ENCODE measurements around the gene SAE1.

The SAE1 gene

DNA sequence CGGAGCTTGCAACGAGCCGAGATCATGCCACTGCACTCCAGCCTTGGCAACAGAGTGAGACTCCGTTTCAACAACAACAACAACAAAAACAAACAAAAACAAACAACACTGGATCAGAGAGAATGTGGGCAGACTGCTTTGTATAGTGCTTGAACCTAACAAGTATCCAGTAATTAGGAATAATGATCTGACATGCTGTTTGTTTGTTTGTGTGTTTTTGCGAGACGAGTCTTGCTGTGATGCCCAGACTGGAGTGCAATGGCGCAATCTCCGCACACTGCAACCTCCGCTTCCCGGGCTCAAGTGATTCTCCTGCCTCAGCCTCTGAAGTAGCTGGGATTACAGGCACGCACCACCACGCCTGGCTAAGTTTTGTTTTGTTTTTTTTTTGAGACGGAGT is 14.0 kb downstream of the SAE1 start:
- in situ Hi-C loops (cut with HindIII; ENCODE audit: low pct_unique_long_range_greater_than_20kb, low sequenced_read_pairs), result no loop called here
- TF ChIP-seq JUND (IDR thresholded peaks at IDR 0.05; ENCODE audit: low read depth), result no peak
- no peak for DNase-seq (ENCODE audit: low read depth in 1 of 2, low spot score in 1 of 2)

- DNase-seq (ENCODE audit: low read depth in 1 of 2, low spot score in 1 of 2), result no peak
- in situ Hi-C loops (cut with HindIII; ENCODE audit: low pct_unique_long_range_greater_than_20kb, low sequenced_read_pairs), result no loop called here
- TF ChIP-seq JUND (IDR thresholded peaks at IDR 0.05; ENCODE audit: low read depth), result no peak
Measured at GRCh38 chr19:47145639-47146486, 15.2 kb downstream of the SAE1 start.

DNA sequence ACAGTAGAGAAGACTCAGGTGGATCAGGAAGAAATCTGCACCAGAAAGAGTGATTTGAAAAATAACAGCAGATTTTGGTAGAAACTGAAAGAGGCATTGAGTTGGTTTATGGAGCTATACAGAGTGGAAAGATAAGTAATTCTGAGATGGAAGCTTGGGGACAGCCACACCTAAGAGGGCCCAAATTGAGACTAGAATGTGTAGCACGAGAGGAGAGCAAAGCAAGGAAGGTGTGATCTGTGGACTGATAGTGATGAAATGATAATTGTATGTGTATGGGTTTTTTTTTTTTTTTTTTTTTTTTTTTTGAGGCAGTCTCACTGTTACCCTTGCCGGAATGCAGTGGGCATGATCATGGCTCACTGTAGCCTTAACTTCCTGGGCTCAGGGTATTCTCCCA is 16.3 kb downstream of the SAE1 start:
- no peak for DNase-seq (ENCODE audit: low read depth in 1 of 2, low spot score in 1 of 2)
- TF ChIP-seq JUND (IDR thresholded peaks at IDR 0.05; ENCODE audit: low read depth), result no peak
- in situ Hi-C loops (cut with HindIII; ENCODE audit: low pct_unique_long_range_greater_than_20kb, low sequenced_read_pairs), result no loop called here

GRCh38 chr19:47151627-47152026 is 21.0 kb downstream of the SAE1 start:
- no peak for DNase-seq (ENCODE audit: low read depth in 1 of 2, low spot score in 1 of 2)
- TF ChIP-seq JUND (IDR thresholded peaks at IDR 0.05; ENCODE audit: low read depth), result no peak
- in situ Hi-C loops (cut with HindIII; ENCODE audit: low pct_unique_long_range_greater_than_20kb, low sequenced_read_pairs), result no loop called here

DNA sequence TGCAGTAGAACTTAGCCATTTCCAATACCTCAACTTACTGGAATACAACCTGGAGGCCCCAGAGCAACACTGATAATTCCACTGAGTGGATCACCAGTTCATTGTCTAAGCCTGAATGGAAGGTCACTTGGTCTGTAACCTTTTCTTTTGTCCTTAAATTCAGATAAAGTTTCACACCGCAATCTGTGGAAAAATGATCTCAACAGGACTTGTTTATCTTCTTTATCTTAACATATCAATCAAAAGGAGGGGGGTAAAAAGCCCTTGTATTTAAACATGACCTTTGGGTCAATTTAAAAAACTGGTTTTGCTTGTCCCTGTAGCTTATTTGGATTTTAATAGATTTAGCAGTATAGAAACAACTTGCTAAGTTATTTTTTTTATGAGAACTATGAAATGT is 21.6 kb downstream of the SAE1 start:
- no peak for TF ChIP-seq JUND (IDR thresholded peaks at IDR 0.05; ENCODE audit: low read depth)
- in situ Hi-C loops (cut with HindIII; ENCODE audit: low pct_unique_long_range_greater_than_20kb, low sequenced_read_pairs), result no loop called here
- DNase-seq (ENCODE audit: low read depth in 1 of 2, low spot score in 1 of 2), result no peak

DNA sequence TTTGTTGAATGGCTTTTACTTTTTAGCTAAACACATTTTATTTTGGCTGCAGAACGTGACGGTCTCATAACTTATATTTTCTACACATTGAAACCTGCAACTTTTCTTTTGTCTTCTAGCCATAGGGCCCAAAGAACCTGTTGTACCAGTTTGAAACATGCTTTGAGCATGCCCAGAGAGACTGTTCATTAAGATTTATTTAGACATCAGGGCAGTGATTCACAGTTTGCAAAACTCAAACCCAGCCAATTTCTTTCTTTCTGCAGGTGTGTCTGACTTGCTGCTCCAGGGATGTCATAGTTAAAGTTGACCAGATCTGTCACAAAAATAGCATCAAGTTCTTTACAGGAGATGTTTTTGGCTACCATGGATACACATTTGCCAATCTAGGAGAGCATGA is 22.0 kb downstream of the SAE1 start:
- peak; percentile 16 to 80 for DNase-seq (ENCODE audit: low read depth in 1 of 2, low spot score in 1 of 2)
- TF ChIP-seq JUND (IDR thresholded peaks at IDR 0.05; ENCODE audit: low read depth), result no peak
- in situ Hi-C loops (cut with HindIII; ENCODE audit: low pct_unique_long_range_greater_than_20kb, low sequenced_read_pairs), result no loop called here

- TF ChIP-seq JUND (IDR thresholded peaks at IDR 0.05; ENCODE audit: low read depth), result no peak
Measured at GRCh38 chr19:47153266-47153665, 22.6 kb downstream of the SAE1 start.

DNA sequence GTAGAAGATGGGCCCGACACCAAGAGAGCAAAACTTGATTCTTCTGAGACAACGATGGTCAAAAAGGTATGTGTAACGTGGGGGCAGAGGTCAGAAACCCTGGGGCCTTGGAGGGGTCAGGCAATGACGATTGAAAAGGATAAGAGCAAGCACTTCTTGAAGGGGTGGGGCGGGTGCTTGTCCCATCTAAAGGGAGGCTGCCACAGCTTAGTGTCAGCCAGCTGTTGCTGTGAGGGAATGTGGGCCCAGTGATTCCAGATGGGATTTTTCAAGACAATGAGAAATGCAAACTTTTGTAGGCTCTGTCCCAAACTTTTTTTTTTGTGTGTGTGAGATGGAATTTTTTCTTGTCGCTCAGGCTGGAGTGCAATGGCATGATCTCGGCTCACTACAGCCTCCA is 24.5 kb downstream of the SAE1 start:
- no peak for TF ChIP-seq JUND (IDR thresholded peaks at IDR 0.05; ENCODE audit: low read depth)
- no peak for DNase-seq (ENCODE audit: low read depth in 1 of 2, low spot score in 1 of 2)
- in situ Hi-C loops (cut with HindIII; ENCODE audit: low pct_unique_long_range_greater_than_20kb, low sequenced_read_pairs), result no loop called here

More at GRCh38 chr19:47153266-47153665, 22.6 kb downstream of the SAE1 start:
- in situ Hi-C loops (cut with HindIII; ENCODE audit: low pct_unique_long_range_greater_than_20kb, low sequenced_read_pairs), result no loop called here
- no peak for DNase-seq (ENCODE audit: low read depth in 1 of 2, low spot score in 1 of 2)

- in situ Hi-C loops (cut with HindIII; ENCODE audit: low pct_unique_long_range_greater_than_20kb, low sequenced_read_pairs), result no loop called here
- DNase-seq (ENCODE audit: low read depth in 1 of 2, low spot score in 1 of 2), result no peak
- TF ChIP-seq JUND (IDR thresholded peaks at IDR 0.05; ENCODE audit: low read depth), result no peak
Measured at GRCh38 chr19:47156861-47157430, 26.3 kb downstream of the SAE1 start.

- no peak for TF ChIP-seq JUND (IDR thresholded peaks at IDR 0.05; ENCODE audit: low read depth)
- DNase-seq (ENCODE audit: low read depth in 1 of 2, low spot score in 1 of 2), result no peak
- in situ Hi-C loops (cut with HindIII; ENCODE audit: low pct_unique_long_range_greater_than_20kb, low sequenced_read_pairs), result no loop called here
Measured at GRCh38 chr19:47157431-47158321, 27.0 kb downstream of the SAE1 start.

DNA sequence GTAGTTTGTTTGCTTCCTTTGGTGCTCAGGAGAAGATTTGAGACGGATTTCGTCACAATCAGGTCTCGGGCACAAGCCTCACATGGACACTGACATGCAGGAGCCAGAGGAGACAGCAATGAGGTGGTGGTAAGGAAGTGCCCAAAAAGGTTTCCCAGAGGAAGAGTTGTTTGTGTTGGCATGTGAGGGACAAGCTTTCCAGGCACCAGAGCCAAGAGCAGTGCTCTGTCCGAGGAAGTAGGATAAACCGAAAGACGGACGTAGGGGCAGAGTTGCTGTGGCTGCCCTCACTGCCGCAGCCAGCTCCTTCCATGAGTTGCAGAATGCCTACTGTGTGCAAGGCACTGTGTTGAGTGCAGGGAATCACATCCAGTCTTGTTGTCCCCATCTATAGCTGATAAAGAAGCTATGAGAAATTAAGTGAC is 27.7 kb downstream of the SAE1 start:
- DNase-seq (ENCODE audit: low read depth in 1 of 2, low spot score in 1 of 2), result no peak
- in situ Hi-C loops (cut with HindIII; ENCODE audit: low pct_unique_long_range_greater_than_20kb, low sequenced_read_pairs), result no loop called here
- TF ChIP-seq JUND (IDR thresholded peaks at IDR 0.05; ENCODE audit: low read depth), result no peak

- no peak for DNase-seq (ENCODE audit: low read depth in 1 of 2, low spot score in 1 of 2)
- TF ChIP-seq JUND (IDR thresholded peaks at IDR 0.05; ENCODE audit: low read depth), result no peak
- in situ Hi-C loops (cut with HindIII; ENCODE audit: low pct_unique_long_range_greater_than_20kb, low sequenced_read_pairs), result no loop called here
Measured at GRCh38 chr19:47158879-47159503, 28.4 kb downstream of the SAE1 start.
